Stimulated activated effector memory CD8-positive, alpha-beta T cell treated with anti-CD3 and anti-CD28 coated beads, Interleukin-12 subunit alpha, Interleukin-12 subunit beta, amount 100 ng/mL, for 72 hours (primary cell): ENCODE measurements around the gene TAS2R8.
"Not testable (repeated sequence)": the region's sequence is repeated elsewhere in the genome, so short reads cannot be mapped to it uniquely, and the experiment has no call there.

Experiments used
- ATAC-seq: fragments of 150-1000 bp; cut with Tn5 transposase; 2 replicates; pipeline ENCODE4 v1.10.0; 2021
- DNase-seq, 2 donors: peaks; one replicate each; pipeline ENCODE4 v3.0.0; 2021 to 2022; ENCODE audit warnings: low spot score in 2 of 2
- H3K27ac Mint-ChIP-seq: one replicate; pipeline ENCODE4 v1.8.0; 2022; ENCODE audit warnings: mild to moderate bottlenecking, mixed read lengths
- H3K36me3 Mint-ChIP-seq: one replicate; pipeline ENCODE4 v1.8.0; 2022; ENCODE audit warnings: mild to moderate bottlenecking, mixed read lengths
- H3K4me1 Mint-ChIP-seq: one replicate; pipeline ENCODE4 v1.8.0; 2022; ENCODE audit warnings: mixed read lengths
- H3K4me3 Mint-ChIP-seq: one replicate; pipeline ENCODE4 v1.8.0; 2022; ENCODE audit warnings: mild to moderate bottlenecking, mixed read lengths
- H3K9me3 Mint-ChIP-seq: one replicate; pipeline ENCODE4 v1.8.0; 2022; ENCODE audit warnings: mixed read lengths

Gene TAS2R8

GRCh38 chr12:10791769-10792168 is 15.3 kb downstream of the TAS2R8 start:
- ATAC-seq, H3K9me3 Mint-ChIP-seq, H3K4me1 Mint-ChIP-seq, H3K27ac Mint-ChIP-seq, DNase-seq, H3K4me3 Mint-ChIP-seq, H3K36me3 Mint-ChIP-seq: not testable (repeated sequence)

DNA sequence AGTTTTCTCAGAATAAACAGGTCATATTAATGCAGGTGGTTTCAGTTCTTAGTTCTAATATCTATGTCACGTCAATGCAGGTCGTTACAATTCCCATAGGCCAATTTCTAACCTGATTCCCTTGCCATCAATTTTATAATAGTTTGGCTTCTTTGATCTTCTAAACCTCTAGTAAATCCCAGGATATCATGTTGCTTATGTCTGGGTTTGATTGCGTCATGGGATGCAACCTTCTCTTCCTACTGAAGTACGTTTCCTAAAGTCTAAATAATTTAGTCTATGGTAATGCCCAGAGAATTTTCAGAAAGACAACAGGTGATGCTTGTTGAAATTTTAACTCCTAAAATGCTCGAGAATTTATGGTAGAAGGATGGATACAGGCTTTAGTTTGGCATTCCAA is 23.8 kb downstream of the TAS2R8 start:
- no peaks in the 10 kb centered on the region for H3K4me1 Mint-ChIP-seq
- no peak for ATAC-seq
- H3K9me3 Mint-ChIP-seq = no peaks in the 10 kb centered on the region
- no peaks in the 10 kb centered on the region for H3K36me3 Mint-ChIP-seq
- no peak for DNase-seq
- H3K27ac Mint-ChIP-seq = no peak overlapping the region
- H3K4me3 Mint-ChIP-seq = no peak overlapping the region

DNA sequence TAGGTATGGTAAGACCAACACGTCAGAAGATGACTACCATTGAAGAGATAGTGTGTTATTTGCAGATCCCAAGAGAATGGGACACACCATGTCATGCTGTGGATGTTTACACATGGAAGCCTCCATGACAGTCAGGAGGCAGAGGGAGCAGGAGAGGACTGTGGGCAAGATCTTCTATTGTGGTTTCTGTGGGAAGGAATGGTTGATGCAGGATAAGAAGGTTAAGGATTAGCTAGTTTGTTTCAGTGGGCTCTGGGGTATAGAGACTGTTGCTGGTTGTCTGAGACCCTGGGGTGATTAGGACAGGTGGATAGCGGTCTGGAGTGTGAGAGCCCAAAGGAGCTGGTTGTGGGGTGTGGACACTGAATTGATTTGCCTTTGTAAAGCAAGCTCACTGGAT is 28.0 kb downstream of the TAS2R8 start:
- H3K4me1 Mint-ChIP-seq = no peaks in the 10 kb centered on the region
- DNase-seq (no peak), ATAC-seq (no peak)
- H3K4me3 Mint-ChIP-seq = no peak overlapping the region
- H3K36me3 Mint-ChIP-seq = no peaks in the 10 kb centered on the region
- no peaks in the 10 kb centered on the region for H3K9me3 Mint-ChIP-seq
- no peak overlapping the region for H3K27ac Mint-ChIP-seq

DNA sequence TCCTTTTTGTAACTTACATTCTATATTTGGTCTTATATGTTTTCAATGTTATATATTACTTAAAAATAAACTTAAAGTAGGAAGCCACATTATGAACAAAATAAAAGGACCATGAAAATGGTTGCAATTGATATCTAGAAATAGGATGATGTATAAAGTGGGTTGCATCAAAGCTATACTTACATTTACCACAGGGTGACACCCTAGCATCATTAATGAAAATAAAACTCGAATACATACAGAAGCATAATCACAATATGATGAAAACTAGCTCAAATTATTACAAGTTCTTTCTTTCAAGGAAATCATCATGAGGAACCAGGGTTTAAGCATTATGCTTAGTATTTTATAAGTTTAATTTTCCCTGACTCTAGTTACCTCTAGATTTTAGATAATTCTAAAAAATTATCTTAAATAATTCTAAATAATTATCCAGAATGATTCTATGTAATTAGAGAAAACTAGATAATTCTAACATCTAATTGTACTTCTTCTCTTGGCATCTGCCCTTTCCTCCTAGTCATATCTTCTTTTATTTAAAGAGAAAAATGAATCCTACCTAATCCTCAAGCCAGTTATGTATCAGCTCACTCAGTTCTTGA is 35.9 kb downstream of the TAS2R8 start:
- Mint-ChIP-seq H3K27ac (no peak overlapping the region), H3K36me3 (no peaks in the 10 kb centered on the region), H3K4me1 (no peaks in the 10 kb centered on the region), H3K4me3 (no peak overlapping the region), H3K9me3 (no peaks in the 10 kb centered on the region)
- ATAC-seq (peak; percentile 61), DNase-seq (no peak)

- ATAC-seq (no peak), DNase-seq (no peak)
- H3K4me1 Mint-ChIP-seq = no peaks in the 10 kb centered on the region
- H3K27ac Mint-ChIP-seq = no peak overlapping the region
- H3K36me3 Mint-ChIP-seq = no peaks in the 10 kb centered on the region
- peaks cover 9% of the 10 kb centered on the region for H3K9me3 Mint-ChIP-seq
- H3K4me3 Mint-ChIP-seq = no peak overlapping the region
Observed at GRCh38 chr12:10759657-10760056, 47.4 kb downstream of the TAS2R8 start.

- ATAC-seq (no peak), DNase-seq (no peak)
- Mint-ChIP-seq H3K4me1 (peaks cover 1% of the 10 kb centered on the region), H3K9me3 (peaks cover 9% of the 10 kb centered on the region), H3K4me3 (no peak overlapping the region), H3K27ac (no peak overlapping the region), H3K36me3 (no peaks in the 10 kb centered on the region)
Observed at GRCh38 chr12:10756194-10756593, 50.9 kb downstream of the TAS2R8 start.
